Measurements from ENCODE around the gene RAB11FIP3.

RAB11FIP3 gene

GRCh38 chr16:518858-519257 lies 93.4 kb downstream of the RAB11FIP3 start:
- DNase-seq (ENCODE audit: low read depth in 2 of 2) = no peak

GRCh38 chr16:519425-519824 lies 94.0 kb downstream of the RAB11FIP3 start:
- no peak for DNase-seq (ENCODE audit: low read depth in 2 of 2)

DNA sequence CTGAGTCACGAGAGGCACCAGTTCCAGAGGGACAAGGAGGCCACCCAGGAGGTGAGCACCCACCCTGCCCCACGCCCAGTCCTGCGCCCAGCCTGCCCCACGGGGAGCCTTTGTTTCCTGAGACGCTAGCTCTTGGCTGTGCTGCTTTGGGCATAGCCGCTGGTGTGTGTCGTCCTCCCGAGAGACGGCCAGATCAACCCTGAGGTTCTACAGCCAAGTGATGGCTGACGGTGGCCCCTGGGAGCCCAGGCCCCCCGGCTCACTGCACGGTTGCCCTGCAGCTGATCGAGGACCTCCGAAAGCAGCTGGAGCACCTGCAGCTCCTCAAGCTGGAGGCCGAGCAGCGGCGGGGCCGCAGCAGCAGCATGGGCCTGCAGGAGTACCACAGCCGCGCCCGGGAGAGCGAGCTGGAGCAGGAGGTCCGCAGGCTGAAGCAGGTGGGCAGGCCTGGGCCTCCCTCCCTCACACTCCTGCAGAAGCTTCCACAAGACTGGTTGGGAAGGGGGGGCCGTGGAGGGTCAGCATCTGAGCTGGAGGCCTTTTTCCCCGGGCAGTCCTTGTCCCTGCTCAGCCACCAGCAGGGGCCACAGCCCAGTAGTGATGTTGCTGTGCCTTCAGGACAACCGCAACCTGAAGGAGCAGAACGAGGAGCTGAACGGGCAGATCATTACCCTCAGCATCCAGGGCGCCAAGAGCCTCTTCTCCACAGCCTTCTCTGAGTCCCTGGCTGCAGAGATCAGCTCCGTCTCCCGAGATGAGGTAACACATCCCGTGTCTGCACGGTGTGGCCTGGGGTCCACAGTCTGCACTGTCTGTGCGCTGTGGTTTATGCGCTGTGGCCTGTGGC lies 94.6 kb downstream of the RAB11FIP3 start:
- DNase-seq (ENCODE audit: low read depth in 2 of 2) = no peak

DNA sequence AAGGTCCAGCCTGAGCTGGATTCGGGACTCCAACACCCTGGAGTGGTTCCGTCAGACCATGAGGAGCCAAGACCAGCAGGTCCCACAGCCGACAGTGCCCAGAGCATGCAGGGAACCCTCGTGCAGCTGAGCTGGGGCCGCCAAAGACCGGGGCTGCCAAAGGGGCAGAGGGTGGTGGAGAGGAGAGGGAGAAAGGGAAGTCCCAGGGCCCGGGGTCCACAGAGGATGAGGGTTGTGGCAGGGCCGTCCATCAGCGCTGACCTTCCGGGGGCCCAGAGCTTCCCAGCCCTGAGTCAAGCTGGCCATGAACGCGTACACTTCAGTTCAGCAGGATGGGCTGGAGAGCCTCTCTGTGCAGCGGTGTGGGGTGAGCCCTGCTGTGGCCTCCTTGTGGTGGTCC lies 95.4 kb downstream of the RAB11FIP3 start:
- no peak for DNase-seq (ENCODE audit: low read depth in 2 of 2)

GRCh38 chr16:521381-522210 lies 96.1 kb downstream of the RAB11FIP3 start:
- DNase-seq (ENCODE audit: low read depth in 2 of 2) = no peak

DNA sequence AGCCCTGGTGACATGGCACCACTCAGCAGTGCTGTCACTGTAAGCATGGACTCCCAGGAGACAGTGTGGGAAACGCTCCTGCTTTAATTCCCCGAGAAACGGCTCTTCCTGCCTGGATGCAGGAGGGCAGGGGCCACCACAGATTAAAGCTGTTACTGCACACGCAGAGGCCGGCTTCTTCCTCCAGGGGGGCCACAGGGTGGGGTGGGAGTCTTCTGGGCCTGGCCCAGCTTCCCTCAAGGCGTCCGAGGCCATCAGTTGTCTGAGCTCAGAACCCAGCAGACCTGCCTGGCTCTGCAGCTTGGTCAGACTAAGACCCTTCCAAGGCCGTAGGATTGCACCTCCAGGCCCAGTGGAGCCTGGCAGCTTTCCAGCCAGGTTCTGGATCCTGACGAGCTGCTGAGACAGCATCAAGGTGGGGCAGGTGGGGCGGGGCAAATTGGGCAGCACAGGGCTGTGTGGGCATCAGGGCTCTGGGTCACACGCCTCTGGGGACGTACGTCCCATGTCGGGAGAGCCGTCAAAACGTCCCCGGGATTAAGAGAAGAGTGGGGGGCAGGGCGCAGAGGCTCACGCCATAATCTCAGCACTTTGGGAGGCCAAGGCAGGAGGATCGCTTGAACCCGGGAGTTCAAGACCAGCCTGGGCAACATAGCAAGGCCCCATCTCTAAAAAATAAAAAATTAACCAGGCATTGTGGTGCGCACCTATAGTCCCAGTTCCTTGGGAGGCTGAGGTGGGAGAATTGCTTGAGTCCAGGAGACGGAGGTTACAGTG lies 97.1 kb downstream of the RAB11FIP3 start:
- DNase-seq (ENCODE audit: low read depth in 2 of 2) = no peak

DNA sequence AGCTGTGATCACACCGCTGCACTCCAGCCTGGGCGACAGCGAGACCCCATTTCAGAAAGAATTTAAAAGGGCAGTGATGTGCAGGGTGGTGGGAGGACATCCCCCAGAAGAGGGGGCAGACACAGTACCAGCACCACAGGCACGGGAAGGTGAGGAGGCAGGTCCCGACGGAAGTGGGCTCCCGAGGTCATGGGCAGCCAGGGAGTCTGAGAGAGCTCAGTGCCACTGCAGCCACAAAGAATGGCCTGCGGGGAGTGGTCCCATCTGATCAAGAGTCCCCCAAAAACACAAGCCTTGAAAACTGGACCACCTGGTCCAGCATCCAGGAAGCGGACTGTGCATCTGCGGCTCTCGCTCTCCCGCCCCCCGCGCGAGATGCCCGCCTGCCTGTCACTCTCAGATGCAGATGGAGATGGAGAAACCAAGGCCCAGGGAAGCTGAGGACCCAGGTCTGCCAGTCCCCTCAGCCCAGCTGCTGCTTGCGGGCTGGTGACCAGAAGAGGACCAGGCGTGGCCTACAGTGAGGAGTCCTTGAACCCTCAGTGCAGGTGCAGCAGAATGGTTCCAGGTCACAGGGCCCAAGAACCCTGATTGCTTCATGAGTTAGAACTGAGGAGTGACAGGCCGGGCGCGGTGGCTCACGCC lies 97.8 kb downstream of the RAB11FIP3 start:
- no peak for DNase-seq (ENCODE audit: low read depth in 2 of 2)

GRCh38 chr16:524274-525040 lies 99.0 kb downstream of the RAB11FIP3 start:
- no peak for DNase-seq (ENCODE audit: low read depth in 2 of 2)

DNA sequence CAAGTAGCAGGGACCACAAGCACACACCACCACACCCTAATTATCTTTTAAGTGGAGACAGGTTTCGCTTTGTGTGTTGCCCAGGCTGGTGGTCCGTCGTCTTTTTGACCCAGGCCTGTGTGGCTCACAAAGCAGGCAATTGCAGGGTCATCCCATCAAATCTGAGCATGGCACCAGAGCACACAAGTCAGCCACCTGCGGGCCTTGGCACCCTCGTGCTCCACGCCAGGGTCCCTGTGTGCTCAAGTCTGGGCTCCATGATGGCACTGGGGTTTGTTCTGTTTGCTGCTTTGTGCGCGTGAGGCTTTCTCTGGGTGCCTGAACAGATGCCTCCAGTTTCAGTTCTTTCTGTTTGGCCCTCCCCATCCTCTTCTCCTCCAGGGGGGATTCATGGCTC lies 99.7 kb downstream of the RAB11FIP3 start:
- DNase-seq (ENCODE audit: low read depth in 2 of 2) = no peak

DNA sequence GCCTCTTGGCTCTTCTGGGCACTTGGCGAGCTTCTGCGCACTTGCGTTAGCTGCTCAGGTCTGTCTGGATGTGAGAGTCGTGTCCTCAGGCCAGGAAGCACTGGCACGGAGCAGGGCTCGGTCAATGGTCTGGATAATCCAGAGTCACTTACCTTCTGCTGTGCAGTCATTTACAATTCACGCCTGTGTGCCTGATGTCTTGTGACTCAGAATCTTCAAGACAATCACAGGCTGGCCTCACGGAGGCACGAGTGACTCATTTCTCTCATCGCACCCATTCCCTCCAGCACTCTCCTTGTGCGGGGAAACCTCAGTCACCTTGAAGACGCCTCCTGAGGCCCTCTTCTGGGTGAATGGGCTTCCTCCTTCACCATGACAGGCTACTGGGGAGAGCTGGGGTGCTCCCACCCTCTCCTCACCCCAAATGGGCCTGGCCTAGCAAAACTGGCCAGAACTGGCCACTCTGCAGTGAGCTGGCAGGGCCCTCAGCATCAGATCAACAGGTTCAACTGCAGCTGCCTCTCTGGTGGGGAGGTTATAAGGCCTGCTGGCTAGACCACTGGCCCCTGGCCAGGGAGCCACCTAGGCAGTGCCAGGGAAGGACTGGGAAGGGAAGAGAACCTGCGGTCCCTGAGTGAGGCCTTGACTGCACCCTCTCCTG lies 100.2 kb downstream of the RAB11FIP3 start:
- peak; percentile 74 to 77 for DNase-seq (ENCODE audit: low read depth in 2 of 2)

- DNase-seq (ENCODE audit: low read depth in 2 of 2) = no peak
Observed at GRCh38 chr16:526181-527014, 100.9 kb downstream of the RAB11FIP3 start.

- DNase-seq (ENCODE audit: low read depth in 2 of 2) = peak; percentile 77 to 81
Observed at GRCh38 chr16:527015-527903, 101.8 kb downstream of the RAB11FIP3 start, which contains the start of gene CAPN15. Gene CAPN15 (plus strand): TSS chr16:527712. CDS start chr16:546839, 19,127 bp downstream.

- DNase-seq (ENCODE audit: low read depth in 2 of 2) = no peak
Observed at GRCh38 chr16:528111-529011, 102.9 kb downstream of the RAB11FIP3 start.

DNA sequence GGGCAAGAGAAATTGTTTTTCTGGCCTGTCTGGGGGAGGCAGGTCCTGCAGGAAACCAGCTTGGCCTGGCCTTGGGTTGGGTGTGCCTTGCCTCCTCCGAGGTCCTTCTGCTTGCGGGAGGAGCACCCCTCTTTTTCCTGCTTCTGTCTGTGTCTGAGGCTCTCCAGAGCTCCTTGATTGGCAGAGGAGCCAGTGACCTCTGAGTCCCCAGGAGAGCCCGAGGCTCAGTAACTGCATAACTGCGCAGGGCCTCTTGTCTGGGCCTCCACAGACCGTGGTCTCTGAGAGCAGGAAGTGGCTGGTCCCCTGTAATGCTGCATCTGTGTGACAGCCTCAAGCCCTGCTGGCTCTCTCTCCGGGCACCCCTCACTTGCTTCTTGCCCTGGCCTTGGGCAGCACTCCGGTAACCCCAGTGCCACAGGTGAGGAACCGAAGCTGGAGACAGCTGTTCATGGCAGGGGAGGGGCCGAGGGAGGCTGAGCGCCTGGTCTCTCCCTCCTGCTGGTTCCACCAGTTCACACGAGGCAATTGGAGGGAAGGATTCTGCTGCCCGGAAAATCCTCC lies 103.6 kb downstream of the RAB11FIP3 start:
- no peak for DNase-seq (ENCODE audit: low read depth in 2 of 2)

DNA sequence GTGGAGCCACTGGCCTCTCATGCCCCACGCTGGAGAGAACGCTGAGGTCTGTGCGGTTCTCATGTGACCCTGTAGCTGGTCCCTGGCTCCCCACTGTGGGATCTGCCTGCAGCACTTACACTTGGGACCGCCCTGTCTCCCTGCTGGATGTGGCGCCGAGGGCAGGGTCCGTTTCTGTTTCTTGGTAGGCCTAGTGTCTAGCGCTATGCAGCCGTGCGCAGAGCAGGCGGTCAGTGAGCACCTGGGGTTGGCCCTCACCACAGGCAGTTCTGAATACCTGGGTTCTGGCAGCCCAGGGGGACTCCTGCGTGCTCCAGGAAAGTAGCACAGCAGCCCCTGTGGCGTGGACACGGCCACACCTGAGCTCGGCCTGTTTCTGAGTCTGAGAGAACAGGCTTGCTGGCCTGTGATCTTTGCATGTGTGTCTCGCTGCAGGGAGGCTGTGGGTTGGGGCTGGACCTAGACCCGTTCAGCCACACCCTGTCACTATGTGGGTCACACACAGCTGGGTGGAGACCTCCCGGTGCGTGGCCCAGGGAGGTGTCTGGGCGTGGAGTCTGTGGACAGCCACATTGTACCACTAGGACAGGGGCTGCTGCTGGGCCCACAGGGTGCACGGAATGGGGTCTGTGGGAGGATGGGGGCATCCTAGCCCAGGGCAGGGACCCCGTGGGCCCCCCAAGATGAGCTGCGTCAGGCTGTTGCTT lies 104.8 kb downstream of the RAB11FIP3 start:
- DNase-seq (ENCODE audit: low read depth in 2 of 2) = no peak

- DNase-seq (ENCODE audit: low read depth in 2 of 2) = no peak
Observed at GRCh38 chr16:531494-532125, 106.2 kb downstream of the RAB11FIP3 start.

All from stimulated activated CD4-positive, alpha-beta T cell treated with anti-CD3 and anti-CD28 coated beads, Interleukin-15, amount 100 ng/mL, for 48 hours (primary cell).